Testis (tissue), 3 donors: Measurements from ENCODE around the gene ERMN. TPM values are rescaled to one million over a fixed set of nuclear protein-coding genes. Genes with fewer than 3 reads are reported as not detected.

Experiments used
- DNase-seq: peaks from one replicate; pipeline ENCODE4 v3.0.0-alpha.2; 2019
- H3K27ac ChIP-seq, 2 donors: fragments of 200-600 bp; sonication (generic); one replicate each; pipeline ENCODE4 v1.5.1; 2019
- H3K27me3 ChIP-seq: fragments of 200-600 bp; sonication (generic); one replicate; pipeline ENCODE4 v1.5.1; 2019
- H3K36me3 ChIP-seq: fragments of 200-600 bp; sonication (generic); one replicate; pipeline ENCODE4 v1.5.1; 2017; ENCODE audit warnings: low read depth; ENCODE audit errors: missing control alignments
- H3K4me1 ChIP-seq: fragments of 200-600 bp; sonication (generic); one replicate; pipeline ENCODE4 v1.5.1; 2019
- H3K4me3 ChIP-seq, 2 donors: fragments of 200-600 bp; sonication (generic); one replicate each; pipeline ENCODE4 v1.5.1; 2017 to 2019
- H3K9me3 ChIP-seq: fragments of 200-600 bp; sonication (generic); one replicate; pipeline ENCODE4 v1.5.1; 2017
- POLR2A ChIP-seq: fragments of 450-650 bp; IDR thresholded peaks from one replicate; pipeline ENCODE4 v1.6.1; 2017; ENCODE audit warnings: antibody characterized with exemption, mild to moderate bottlenecking, moderate library complexity
- WGBS, 2 donors: methylation state at CpG; one replicate each; pipeline ENCODE4 v1.1.5; 2018; 5-methylcytosine and 5-hydroxymethylcytosine counted together
- intact Hi-C: fragments of 100-400 bp; cut with DNase I; formaldehyde crosslinking; loops from one replicate; pipeline ENCODE4 v1.15.1; 2023; ENCODE audit warnings: low total_unique reads
- polyA plus RNA-seq: library from polyadenylated mRNA; stranded (reverse); fragments of 350-450 nt; fragmentation: Illumina TruSeq; extraction: RNeasy Lipid Tissue Mini Kit (QIAGEN cat#74804); gene quantifications from one replicate; pipeline ENCODE4 v1.2.3, GENCODE V29; 2014; ENCODE audit warnings: low read depth, low replicate concordance; ENCODE audit not compliant: insufficient read depth
- total RNA-seq, 2 donors: library from RNA; depleted of rRNA; stranded (reverse); fragments of >200 nt; gene quantifications; one replicate each; pipeline ENCODE4 v1.2.3, GENCODE V29; 2016
- TF ChIP-seq, protein P1 (sequence below), 3 experiments: fragments of 450-650 bp in 2 of 3; fragments of 200-600 bp in 1 of 3; sonication (generic) in 1 of 3; IDR thresholded peaks; one replicate each; pipeline ENCODE4 v1.5.1; 2016 to 2019; ENCODE audit warnings: antibody characterized with exemption in 3 of 3, mild to moderate bottlenecking in 2 of 3, moderate library complexity in 1 of 3

Gene ERMN
- total and polyA plus RNA-seq, 3 donors from 2014 or later = 0.44 to 1.6 (median 1.1) TPM

DNA sequence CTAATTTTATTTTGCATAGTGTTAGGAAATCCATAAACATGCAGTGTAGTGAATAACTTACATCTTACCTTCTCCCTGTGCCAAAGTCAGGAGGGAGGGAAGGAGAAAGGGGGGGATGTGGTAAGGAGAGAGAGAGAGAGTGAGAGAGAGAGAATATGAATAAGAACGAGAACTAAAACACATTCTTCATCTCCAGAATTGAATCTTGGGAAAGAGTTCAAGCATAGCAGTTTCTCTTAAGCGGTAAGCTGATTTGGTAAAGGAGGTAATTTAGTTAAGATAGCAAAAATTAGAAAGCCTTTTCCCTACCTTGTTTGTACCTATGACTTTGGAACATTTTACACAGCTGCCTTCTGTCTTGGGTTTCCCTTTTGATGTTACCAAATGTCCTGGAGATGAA, 15.7 kb downstream of the ERMN start:
- Histone ChIP-seq H3K36me3 (no peaks in the 10 kb centered on the region), H3K4me1 (no peaks in the 10 kb centered on the region), H3K27me3 (no peaks in the 10 kb centered on the region), H3K4me3 (no peak overlapping the region), H3K27ac (no peak overlapping the region), H3K9me3 (no peaks in the 10 kb centered on the region)
- 78 to 95% methylated on average over 2 of the region's 2 CpGs for WGBS, 2 donors
- intact Hi-C loops = no loop called here
- DNase-seq = no peak
- no peak for TF ChIP-seq POLR2A
- TF ChIP-seq, protein P1, sequence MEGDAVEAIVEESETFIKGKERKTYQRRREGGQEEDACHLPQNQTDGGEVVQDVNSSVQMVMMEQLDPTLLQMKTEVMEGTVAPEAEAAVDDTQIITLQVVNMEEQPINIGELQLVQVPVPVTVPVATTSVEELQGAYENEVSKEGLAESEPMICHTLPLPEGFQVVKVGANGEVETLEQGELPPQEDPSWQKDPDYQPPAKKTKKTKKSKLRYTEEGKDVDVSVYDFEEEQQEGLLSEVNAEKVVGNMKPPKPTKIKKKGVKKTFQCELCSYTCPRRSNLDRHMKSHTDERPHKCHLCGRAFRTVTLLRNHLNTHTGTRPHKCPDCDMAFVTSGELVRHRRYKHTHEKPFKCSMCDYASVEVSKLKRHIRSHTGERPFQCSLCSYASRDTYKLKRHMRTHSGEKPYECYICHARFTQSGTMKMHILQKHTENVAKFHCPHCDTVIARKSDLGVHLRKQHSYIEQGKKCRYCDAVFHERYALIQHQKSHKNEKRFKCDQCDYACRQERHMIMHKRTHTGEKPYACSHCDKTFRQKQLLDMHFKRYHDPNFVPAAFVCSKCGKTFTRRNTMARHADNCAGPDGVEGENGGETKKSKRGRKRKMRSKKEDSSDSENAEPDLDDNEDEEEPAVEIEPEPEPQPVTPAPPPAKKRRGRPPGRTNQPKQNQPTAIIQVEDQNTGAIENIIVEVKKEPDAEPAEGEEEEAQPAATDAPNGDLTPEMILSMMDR (IDR thresholded peaks at IDR 0.05) = no peak

DNA sequence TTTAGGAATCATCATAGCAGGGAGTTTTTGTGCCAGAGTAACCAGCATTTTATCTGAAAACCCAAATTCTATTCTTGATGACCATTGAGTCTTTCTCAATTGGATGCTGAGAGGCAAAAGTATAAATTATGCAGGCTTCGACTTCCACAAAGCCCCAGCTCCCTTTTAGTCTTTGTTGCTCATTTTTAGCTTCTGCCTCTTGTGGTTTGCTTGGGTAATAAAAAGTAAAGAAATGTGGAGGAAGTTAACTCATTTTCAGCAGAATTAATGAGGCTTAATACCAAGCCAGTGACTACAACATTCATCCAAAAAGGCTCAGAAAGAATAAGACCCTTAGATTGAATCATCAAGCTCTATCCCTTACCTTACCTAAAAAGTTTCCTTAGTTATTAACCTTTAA, 18.6 kb downstream of the ERMN start:
- Histone ChIP-seq H3K9me3 (no peaks in the 10 kb centered on the region), H3K4me3 (no peak overlapping the region), H3K4me1 (no peaks in the 10 kb centered on the region), H3K27ac (no peak overlapping the region), H3K36me3 (no peaks in the 10 kb centered on the region), H3K27me3 (no peaks in the 10 kb centered on the region)
- intact Hi-C loops = no loop called here
- WGBS, 2 donors = 59 to 68% methylated on average over 1 of the region's 1 CpG
- no peak for DNase-seq
- TF ChIP-seq, protein P1 (IDR thresholded peaks at IDR 0.05) = no peak
- no peak for TF ChIP-seq POLR2A

DNA sequence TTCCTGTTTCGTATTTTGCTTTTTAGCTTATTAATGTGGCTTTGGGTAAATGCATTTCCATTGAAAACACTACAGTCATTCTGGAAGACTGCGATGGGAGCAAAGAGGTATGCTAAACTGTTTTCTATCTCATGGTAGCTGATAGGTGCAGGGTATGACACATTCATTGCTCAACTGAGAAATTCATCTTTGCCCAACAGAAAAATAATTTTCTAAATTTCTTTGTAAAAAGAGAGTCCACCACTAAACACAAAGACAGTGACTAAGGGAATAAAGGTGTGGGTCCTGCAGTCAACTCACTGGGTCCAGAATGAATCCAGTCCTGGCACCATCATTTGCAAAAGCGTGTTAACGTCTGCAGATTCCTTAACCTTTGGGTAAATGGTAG, 19.9 kb downstream of the ERMN start:
- H3K9me3 ChIP-seq = no peaks in the 10 kb centered on the region
- intact Hi-C loops = no loop called here
- H3K4me3 ChIP-seq = no peak overlapping the region
- 80 to 83% methylated on average over 4 of the region's 4 CpGs for WGBS, 2 donors
- H3K27ac ChIP-seq = no peak overlapping the region
- H3K4me1 ChIP-seq = no peaks in the 10 kb centered on the region
- DNase-seq = no peak
- H3K27me3 ChIP-seq = no peaks in the 10 kb centered on the region
- no peaks in the 10 kb centered on the region for H3K36me3 ChIP-seq
- TF ChIP-seq, protein P1 (IDR thresholded peaks at IDR 0.05) = no peak
- no peak for TF ChIP-seq POLR2A

- Histone ChIP-seq H3K4me1 (no peaks in the 10 kb centered on the region), H3K9me3 (no peaks in the 10 kb centered on the region), H3K36me3 (no peaks in the 10 kb centered on the region), H3K27ac (no peak overlapping the region), H3K27me3 (no peaks in the 10 kb centered on the region), H3K4me3 (no peak overlapping the region)
- 38 to 54% methylated on average over 3 of the region's 3 CpGs for WGBS, 2 donors
- no peak for DNase-seq
- TF ChIP-seq POLR2A = no peak
- TF ChIP-seq, protein P1 (IDR thresholded peaks at IDR 0.05) = no peak
- intact Hi-C loops = no loop called here
Observed at GRCh38 chr2:157304811-157305722, 20.6 kb downstream of the ERMN start.

DNA sequence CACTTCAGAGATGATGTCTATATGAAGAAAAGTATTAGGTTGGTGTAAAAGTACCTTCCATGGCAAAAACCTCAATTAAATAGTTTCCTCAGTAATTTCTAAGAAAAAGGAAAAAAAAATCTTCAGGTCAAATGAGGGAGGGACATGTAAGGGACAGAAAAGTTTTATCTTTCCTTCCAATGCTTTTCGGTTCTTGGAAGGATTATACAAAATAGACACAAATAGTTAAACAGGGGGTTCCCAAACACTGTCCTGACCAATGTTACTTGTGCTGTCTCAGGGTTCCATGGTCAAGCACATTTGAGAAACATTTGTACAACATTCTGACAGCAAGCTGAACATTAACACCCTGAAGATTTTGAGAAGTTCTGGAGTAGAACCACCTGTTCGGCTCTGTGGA, 22.0 kb downstream of the ERMN start:
- DNase-seq = no peak
- 47 to 48% methylated on average over 2 of the region's 2 CpGs for WGBS, 2 donors
- H3K27ac ChIP-seq = no peak overlapping the region
- H3K27me3 ChIP-seq = no peaks in the 10 kb centered on the region
- H3K36me3 ChIP-seq = no peaks in the 10 kb centered on the region
- H3K9me3 ChIP-seq = no peaks in the 10 kb centered on the region
- H3K4me1 ChIP-seq = no peaks in the 10 kb centered on the region
- H3K4me3 ChIP-seq = no peak overlapping the region
- TF ChIP-seq, protein P1 (IDR thresholded peaks at IDR 0.05) = no peak
- no peak for TF ChIP-seq POLR2A
- intact Hi-C loops = no loop called here
